ENCODE measurements around the gene ASCC2. TPM values are rescaled to one million over a fixed set of nuclear protein-coding genes. Genes with fewer than 3 reads are reported as not detected.
"Not testable (repeated sequence)": the region's sequence is repeated elsewhere in the genome, so short reads cannot be mapped to it uniquely, and the experiment has no call there.

ASCC2 gene
- total RNA-seq, 1 donor from 2014 or later, result 58.2 TPM

DNA sequence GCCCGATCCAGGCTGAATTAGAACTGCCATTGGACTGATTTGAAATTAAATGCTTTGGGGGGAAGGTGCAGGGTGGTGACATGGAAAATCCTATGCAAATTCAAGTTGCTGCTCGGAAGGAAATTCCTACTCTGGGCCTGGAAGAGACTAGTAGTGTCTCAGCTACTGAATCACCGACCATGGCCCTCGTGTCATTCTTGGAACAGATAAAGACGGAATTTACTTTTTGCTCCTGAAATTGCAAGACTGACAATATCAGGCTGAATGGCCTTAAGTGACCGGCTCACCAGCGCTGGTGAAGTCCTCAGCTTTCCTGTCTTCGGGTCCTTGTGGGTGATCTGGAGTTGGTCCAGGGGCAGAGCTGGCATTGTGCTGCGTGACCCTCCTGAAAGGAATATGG, 6.1 kb downstream of the ASCC2 start:
- Mint-ChIP-seq H3K9me3 (no peaks in the 10 kb centered on the region), H3K4me1 (peaks cover 14% of the 10 kb centered on the region), H3K4me3 (no peak overlapping the region), H3K27ac (no peak overlapping the region), H3K27me3 (ENCODE audit: low read depth) (no peaks in the 10 kb centered on the region), H3K36me3 (peaks cover 38% of the 10 kb centered on the region)
- no peak for DNase-seq (ENCODE audit: low spot score in 2 of 2, unreplicated experiment in 2 of 2)
- TF ChIP-seq, protein P1, sequence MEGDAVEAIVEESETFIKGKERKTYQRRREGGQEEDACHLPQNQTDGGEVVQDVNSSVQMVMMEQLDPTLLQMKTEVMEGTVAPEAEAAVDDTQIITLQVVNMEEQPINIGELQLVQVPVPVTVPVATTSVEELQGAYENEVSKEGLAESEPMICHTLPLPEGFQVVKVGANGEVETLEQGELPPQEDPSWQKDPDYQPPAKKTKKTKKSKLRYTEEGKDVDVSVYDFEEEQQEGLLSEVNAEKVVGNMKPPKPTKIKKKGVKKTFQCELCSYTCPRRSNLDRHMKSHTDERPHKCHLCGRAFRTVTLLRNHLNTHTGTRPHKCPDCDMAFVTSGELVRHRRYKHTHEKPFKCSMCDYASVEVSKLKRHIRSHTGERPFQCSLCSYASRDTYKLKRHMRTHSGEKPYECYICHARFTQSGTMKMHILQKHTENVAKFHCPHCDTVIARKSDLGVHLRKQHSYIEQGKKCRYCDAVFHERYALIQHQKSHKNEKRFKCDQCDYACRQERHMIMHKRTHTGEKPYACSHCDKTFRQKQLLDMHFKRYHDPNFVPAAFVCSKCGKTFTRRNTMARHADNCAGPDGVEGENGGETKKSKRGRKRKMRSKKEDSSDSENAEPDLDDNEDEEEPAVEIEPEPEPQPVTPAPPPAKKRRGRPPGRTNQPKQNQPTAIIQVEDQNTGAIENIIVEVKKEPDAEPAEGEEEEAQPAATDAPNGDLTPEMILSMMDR (IDR thresholded peaks at IDR 0.05; ENCODE audit: unreplicated experiment), result no peak

DNA sequence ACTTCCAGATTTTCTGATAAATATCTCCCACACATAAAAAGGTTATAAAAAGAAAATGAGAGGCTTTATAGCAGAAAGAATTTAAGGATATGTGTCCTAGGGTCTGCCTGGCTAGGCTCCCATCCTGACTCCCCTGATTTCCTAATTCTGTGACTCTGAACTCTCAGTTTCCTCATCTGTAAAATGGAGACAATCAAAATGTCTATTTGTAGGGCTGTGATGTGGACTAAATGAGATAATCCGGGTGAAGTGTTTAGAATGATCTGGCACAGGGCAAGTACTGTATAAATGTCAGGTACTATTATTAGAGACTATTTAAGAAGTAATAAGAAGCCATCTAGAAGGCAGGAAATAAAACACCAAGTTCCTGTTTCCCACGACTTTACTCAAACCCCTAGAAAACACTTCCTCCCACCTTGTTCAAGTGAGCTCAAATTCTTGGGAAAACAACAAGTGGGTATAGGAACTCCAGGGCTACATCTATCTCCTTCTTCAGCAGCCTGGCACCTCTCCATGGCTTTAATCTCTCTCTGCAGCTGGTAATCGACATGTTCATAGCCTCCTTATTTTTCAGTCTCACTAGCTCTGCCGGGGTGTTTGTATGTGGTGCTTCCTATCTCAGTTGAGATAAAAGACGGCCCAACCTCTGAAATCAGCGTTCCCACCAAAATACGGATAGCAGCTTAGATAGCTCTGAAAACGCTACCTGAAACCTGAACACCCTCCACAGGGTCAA, 6.7 kb downstream of the ASCC2 start:
- TF ChIP-seq, protein P1 (IDR thresholded peaks at IDR 0.05; ENCODE audit: unreplicated experiment), result no peak
- Mint-ChIP-seq H3K9me3 (no peaks in the 10 kb centered on the region), H3K27ac (no peak overlapping the region), H3K27me3 (ENCODE audit: low read depth) (no peaks in the 10 kb centered on the region), H3K4me3 (no peak overlapping the region), H3K36me3 (peaks cover 38% of the 10 kb centered on the region), H3K4me1 (peaks cover 11% of the 10 kb centered on the region)
- DNase-seq (ENCODE audit: low spot score in 2 of 2, unreplicated experiment in 2 of 2), result no peak

DNA sequence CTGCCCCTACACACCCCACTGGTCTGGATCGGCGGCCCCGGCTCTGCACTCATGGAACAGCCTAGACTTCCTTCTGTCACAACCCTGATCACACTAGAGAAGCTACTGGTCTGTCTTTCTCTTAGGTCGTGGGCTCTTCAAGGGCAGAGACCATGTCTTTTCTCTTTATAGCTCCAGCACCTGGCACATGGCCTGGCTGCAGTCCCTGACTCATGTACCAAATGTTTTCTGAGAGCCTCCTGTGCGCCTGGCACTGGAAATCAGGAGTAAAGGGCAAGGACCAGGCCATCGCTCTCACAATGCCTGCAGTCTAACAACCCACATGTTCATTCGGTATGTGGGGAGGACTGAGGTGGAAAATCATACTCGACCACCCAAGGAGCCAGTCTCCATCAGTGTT, 7.5 kb downstream of the ASCC2 start:
- H3K9me3 Mint-ChIP-seq, result no peaks in the 10 kb centered on the region
- no peak overlapping the region for H3K4me3 Mint-ChIP-seq
- no peak for DNase-seq (ENCODE audit: low spot score in 2 of 2, unreplicated experiment in 2 of 2)
- H3K36me3 Mint-ChIP-seq, result peaks cover 36% of the 10 kb centered on the region
- H3K27me3 Mint-ChIP-seq (ENCODE audit: low read depth), result no peaks in the 10 kb centered on the region
- no peak overlapping the region for H3K27ac Mint-ChIP-seq
- TF ChIP-seq, protein P1 (IDR thresholded peaks at IDR 0.05; ENCODE audit: unreplicated experiment), result no peak
- H3K4me1 Mint-ChIP-seq, result peaks cover 7% of the 10 kb centered on the region

DNA sequence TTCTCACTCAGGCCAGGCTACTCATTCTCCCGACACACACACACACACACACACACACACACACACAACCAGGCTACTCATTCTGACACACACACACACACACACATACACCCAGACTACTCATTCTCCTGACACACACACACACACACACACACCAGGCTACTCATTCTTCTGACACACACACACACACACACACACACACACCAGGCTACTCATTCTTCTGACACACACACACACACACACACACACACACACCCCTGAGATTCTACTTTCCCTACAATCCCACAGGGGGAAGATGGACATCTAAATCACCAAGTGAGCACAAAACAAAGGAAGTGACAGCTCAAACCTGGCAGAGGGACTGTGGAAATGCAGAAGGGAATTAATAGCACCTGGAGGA, 10.3 kb downstream of the ASCC2 start:
- DNase-seq (ENCODE audit: low spot score in 2 of 2, unreplicated experiment in 2 of 2); H3K9me3 Mint-ChIP-seq; H3K27me3 Mint-ChIP-seq (ENCODE audit: low read depth); H3K4me3 Mint-ChIP-seq; H3K4me1 Mint-ChIP-seq: not testable (repeated sequence)
- Mint-ChIP-seq H3K27ac (peak overlapping the region; percentile 48), H3K36me3 (peaks cover 36% of the 10 kb centered on the region)

DNA sequence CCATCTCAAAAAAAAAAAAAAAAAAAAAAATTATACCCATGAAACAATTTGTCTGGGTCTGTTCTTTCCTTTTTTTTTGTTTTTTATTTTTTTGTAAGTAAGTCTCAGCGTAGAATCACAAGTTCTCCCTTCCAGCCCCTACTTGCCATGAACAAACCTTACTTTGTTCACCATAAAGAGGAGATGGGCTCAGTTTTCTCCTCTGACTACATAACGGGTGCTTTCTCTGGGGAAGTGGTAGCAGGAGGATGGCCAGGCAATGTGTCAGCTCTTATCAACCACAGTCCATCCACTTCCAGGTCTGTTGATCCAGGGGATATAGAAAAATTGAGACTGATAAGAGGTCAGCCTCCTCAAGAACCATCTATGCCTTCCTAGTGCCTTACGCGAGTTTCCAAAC, 11.0 kb downstream of the ASCC2 start:
- H3K4me3 Mint-ChIP-seq, result no peak overlapping the region
- H3K27ac Mint-ChIP-seq, result no peak overlapping the region
- TF ChIP-seq, protein P1 (IDR thresholded peaks at IDR 0.05; ENCODE audit: unreplicated experiment), result no peak
- H3K27me3 Mint-ChIP-seq (ENCODE audit: low read depth), result no peaks in the 10 kb centered on the region
- no peak for DNase-seq (ENCODE audit: low spot score in 2 of 2, unreplicated experiment in 2 of 2)
- H3K4me1 Mint-ChIP-seq, result peaks cover 7% of the 10 kb centered on the region
- peaks cover 38% of the 10 kb centered on the region for H3K36me3 Mint-ChIP-seq
- no peaks in the 10 kb centered on the region for H3K9me3 Mint-ChIP-seq

DNA sequence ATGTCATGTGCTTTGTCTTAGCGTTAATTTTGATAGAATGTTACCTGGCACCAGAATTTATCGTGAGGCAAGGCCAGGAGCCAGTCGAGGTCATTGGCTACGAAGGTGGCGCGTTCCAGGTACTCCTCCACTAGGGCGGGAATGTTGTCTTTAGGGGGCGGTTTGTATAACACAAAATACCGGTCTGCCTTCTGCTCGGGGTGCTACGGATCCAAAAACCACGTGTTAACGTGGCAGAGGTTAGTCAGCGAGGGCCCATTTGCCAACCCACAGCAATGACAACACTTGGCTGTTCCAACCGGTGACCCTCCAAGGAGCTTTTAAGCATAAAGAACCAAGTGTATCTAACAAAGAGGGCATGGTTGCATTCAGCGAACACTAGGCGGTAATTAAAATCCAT, 12.5 kb downstream of the ASCC2 start:
- H3K4me3 Mint-ChIP-seq, result no peak overlapping the region

More for the DNA sequence above, 12.5 kb downstream of the ASCC2 start:
- TF ChIP-seq, protein P1 (IDR thresholded peaks at IDR 0.05; ENCODE audit: unreplicated experiment), result no peak
- Mint-ChIP-seq H3K27me3 (ENCODE audit: low read depth) (no peaks in the 10 kb centered on the region), H3K4me1 (peaks cover 12% of the 10 kb centered on the region), H3K36me3 (peaks cover 35% of the 10 kb centered on the region), H3K9me3 (no peaks in the 10 kb centered on the region), H3K27ac (no peak overlapping the region)
- DNase-seq (ENCODE audit: low spot score in 2 of 2, unreplicated experiment in 2 of 2), result no peak
